ENCODE results near the gene RASAL2.
A peak's percentile ranks its signal among the peaks of the same experiment; 100 is the strongest.
"Not testable (repeated sequence)": the region's sequence is repeated elsewhere in the genome, so short reads cannot be mapped to it uniquely, and the experiment has no call there.

RASAL2 gene

GRCh38 chr1:178241057-178241456 is 147.2 kb downstream of the RASAL2 start:
- no peak for DNase-seq (ENCODE audit: extremely low spot score)
- CTCF ChIA-PET = interaction anchor here (1.5 kb wide), 1 partner anchor 209 kb away, joined by 4 read pairs; no protein-coding TSS in a partner anchor

GRCh38 chr1:178241837-178242236 is 147.9 kb downstream of the RASAL2 start:
- DNase-seq (ENCODE audit: extremely low spot score) = no peak
- POLR2A ChIA-PET = no interaction called here
- TF ChIP-seq PKNOX1 (IDR thresholded peaks at IDR 0.05) (no peak), TARDBP (IDR thresholded peaks at IDR 0.05) (no peak), ARNT (IDR thresholded peaks at IDR 0.05) (no peak), FOXK2 (IDR thresholded peaks at IDR 0.05) (no peak), ELF4 (IDR thresholded peaks at IDR 0.05) (no peak), SP1 (IDR thresholded peaks at IDR 0.05) (no peak), LEF1 (IDR thresholded peaks at IDR 0.05; ENCODE audit: borderline replicate concordance) (no peak), HDGF (IDR thresholded peaks at IDR 0.05; ENCODE audit: borderline replicate concordance) (no peak)
- CTCF ChIA-PET = interaction anchor here (1.5 kb wide), 1 partner anchor 210 kb away, joined by 4 read pairs; no protein-coding TSS in a partner anchor

More at GRCh38 chr1:178241057-178241456, 147.2 kb downstream of the RASAL2 start:
- no peak for TF ChIP-seq L3MBTL2 (conservative IDR thresholded peaks at IDR 0.05)
- TF ChIP-seq HDGF (IDR thresholded peaks at IDR 0.05; ENCODE audit: borderline replicate concordance) = no peak
- TF ChIP-seq BHLHE40 (IDR thresholded peaks at IDR 0.05; ENCODE audit: borderline replicate concordance) = no peak
- POLR2A ChIA-PET = no interaction called here

- ChIA-PET POLR2A (no interaction called here), CTCF (no interaction called here)
- DNase-seq (ENCODE audit: extremely low spot score) = peak; percentile 12
- TF ChIP-seq LEF1 (IDR thresholded peaks at IDR 0.05; ENCODE audit: borderline replicate concordance) = no peak
- TF ChIP-seq CTBP1 (IDR thresholded peaks at IDR 0.05; ENCODE audit: borderline replicate concordance) = no peak
- no peak for TF ChIP-seq ELF4 (IDR thresholded peaks at IDR 0.05)
- TF ChIP-seq FOXM1 (IDR thresholded peaks at IDR 0.05; ENCODE audit: borderline replicate concordance) = no peak
- TF ChIP-seq L3MBTL2 (conservative IDR thresholded peaks at IDR 0.05) = no peak
- no peak for TF ChIP-seq NFRKB (IDR thresholded peaks at IDR 0.05)
- TF ChIP-seq BHLHE40 (IDR thresholded peaks at IDR 0.05; ENCODE audit: borderline replicate concordance) = no peak
- no peak for TF ChIP-seq SP1 (IDR thresholded peaks at IDR 0.05)
- no peak for TF ChIP-seq ARNT (IDR thresholded peaks at IDR 0.05)
- TF ChIP-seq FOXA1 (IDR thresholded peaks at IDR 0.05) = no peak
- no peak for TF ChIP-seq ZNF384 (IDR thresholded peaks at IDR 0.05)
- TF ChIP-seq PKNOX1 (IDR thresholded peaks at IDR 0.05) = no peak
- TF ChIP-seq SUZ12 (IDR thresholded peaks at IDR 0.05) = no peak
- no peak for TF ChIP-seq FOXK2 (IDR thresholded peaks at IDR 0.05)
- no peak for TF ChIP-seq TARDBP (IDR thresholded peaks at IDR 0.05)
- no peak for TF ChIP-seq HDGF (IDR thresholded peaks at IDR 0.05; ENCODE audit: borderline replicate concordance)
Measured at GRCh38 chr1:178243119-178243518, 149.2 kb downstream of the RASAL2 start.

- ChIA-PET POLR2A (no interaction called here), CTCF (no interaction called here)
Measured at GRCh38 chr1:178243890-178244289, 150.0 kb downstream of the RASAL2 start.

GRCh38 chr1:178248284-178248683 is 154.4 kb downstream of the RASAL2 start:
- POLR2A ChIA-PET; DNase-seq (ENCODE audit: extremely low spot score); CTCF ChIA-PET: not testable (repeated sequence)

More at GRCh38 chr1:178243890-178244289, 150.0 kb downstream of the RASAL2 start:
- DNase-seq (ENCODE audit: extremely low spot score) = no peak
- no peak for TF ChIP-seq HDGF (IDR thresholded peaks at IDR 0.05; ENCODE audit: borderline replicate concordance)

GRCh38 chr1:178253581-178253980 is 159.7 kb downstream of the RASAL2 start:
- CTCF ChIA-PET; DNase-seq (ENCODE audit: extremely low spot score); POLR2A ChIA-PET: not testable (repeated sequence)

GRCh38 chr1:178254433-178254832 is 160.5 kb downstream of the RASAL2 start:
- POLR2A ChIA-PET = no interaction called here
- CTCF ChIA-PET = no interaction called here
- DNase-seq (ENCODE audit: extremely low spot score) = no peak
- TF ChIP-seq L3MBTL2 (conservative IDR thresholded peaks at IDR 0.05) = no peak
- TF ChIP-seq FOXA1 (IDR thresholded peaks at IDR 0.05) = no peak
- TF ChIP-seq ELF4 (IDR thresholded peaks at IDR 0.05) = no peak
- TF ChIP-seq NFRKB (IDR thresholded peaks at IDR 0.05) = no peak
- TF ChIP-seq SUZ12 (IDR thresholded peaks at IDR 0.05) = no peak
- no peak for TF ChIP-seq ARNT (IDR thresholded peaks at IDR 0.05)
- no peak for TF ChIP-seq TARDBP (IDR thresholded peaks at IDR 0.05)
- no peak for TF ChIP-seq BHLHE40 (IDR thresholded peaks at IDR 0.05; ENCODE audit: borderline replicate concordance)
- TF ChIP-seq FOXK2 (IDR thresholded peaks at IDR 0.05) = no peak
- no peak for TF ChIP-seq SP1 (IDR thresholded peaks at IDR 0.05)
- TF ChIP-seq CTBP1 (IDR thresholded peaks at IDR 0.05; ENCODE audit: borderline replicate concordance) = no peak
- no peak for TF ChIP-seq FOXM1 (IDR thresholded peaks at IDR 0.05; ENCODE audit: borderline replicate concordance)

- TF ChIP-seq CTBP1 (IDR thresholded peaks at IDR 0.05; ENCODE audit: borderline replicate concordance) = no peak
- TF ChIP-seq NFRKB (IDR thresholded peaks at IDR 0.05) = no peak
- TF ChIP-seq FOXM1 (IDR thresholded peaks at IDR 0.05; ENCODE audit: borderline replicate concordance) = no peak
- TF ChIP-seq ELF4 (IDR thresholded peaks at IDR 0.05) = no peak
- no peak for TF ChIP-seq SP1 (IDR thresholded peaks at IDR 0.05)
- no peak for TF ChIP-seq PKNOX1 (IDR thresholded peaks at IDR 0.05)
- TF ChIP-seq ZNF384 (IDR thresholded peaks at IDR 0.05) = no peak
- no peak for TF ChIP-seq TARDBP (IDR thresholded peaks at IDR 0.05)
- no peak for TF ChIP-seq ARNT (IDR thresholded peaks at IDR 0.05)
- no peak for TF ChIP-seq HDGF (IDR thresholded peaks at IDR 0.05; ENCODE audit: borderline replicate concordance)
- TF ChIP-seq L3MBTL2 (conservative IDR thresholded peaks at IDR 0.05) = no peak
- no peak for TF ChIP-seq LEF1 (IDR thresholded peaks at IDR 0.05; ENCODE audit: borderline replicate concordance)
- TF ChIP-seq FOXK2 (IDR thresholded peaks at IDR 0.05) = no peak
- no peak for TF ChIP-seq FOXA1 (IDR thresholded peaks at IDR 0.05)
- CTCF ChIA-PET = no interaction called here
- DNase-seq (ENCODE audit: extremely low spot score) = no peak
- POLR2A ChIA-PET = no interaction called here
Measured at GRCh38 chr1:178258536-178258935, 164.6 kb downstream of the RASAL2 start.

All from HEK293T (cell line).